Activated CD8-positive, alpha-beta T cell treated with anti-CD3 and anti-CD28 coated beads, Interleukin-2, amount 10 ng/mL, durations not matched to agents 7 days and 5 days (primary cell): ENCODE measurements around the gene MYH7B. TPM values are rescaled to one million over a fixed set of nuclear protein-coding genes. Genes with fewer than 3 reads are reported as not detected.

Source experiments
- ATAC-seq: fragments of 150-1000 bp; cut with Tn5 transposase; one replicate; pipeline ENCODE4 v1.10.0; 2021; ENCODE audit warnings: moderate library complexity
- CTCF ChIA-PET: fragments of 350-600 bp; sonication (Branson Sonifier 250); formaldehyde crosslinking; loops from one replicate; lab custom pipeline; 2021; ENCODE audit warnings: antibody characterized with exemption; lab: Charles Lee
- POLR2A ChIA-PET: fragments of 350-600 bp; sonication (Branson Sonifier 250); formaldehyde crosslinking; loops from one replicate; lab custom pipeline; 2021; ENCODE audit warnings: antibody characterized with exemption; lab: Charles Lee
- DNase-seq: peaks from one replicate; pipeline ENCODE4 v3.0.0-alpha.2; 2020
- H3K27ac Mint-ChIP-seq: one replicate; pipeline ENCODE4 v1.8.0; 2021; ENCODE audit warnings: mild to moderate bottlenecking, mixed read lengths
- H3K27me3 Mint-ChIP-seq: one replicate; pipeline ENCODE4 v1.8.0; 2021; ENCODE audit warnings: low read depth, mixed read lengths
- H3K36me3 Mint-ChIP-seq: one replicate; pipeline ENCODE4 v1.8.0; 2021; ENCODE audit warnings: low read depth, mixed read lengths
- H3K4me1 Mint-ChIP-seq: one replicate; pipeline ENCODE4 v1.8.0; 2021; ENCODE audit warnings: low read depth, mixed read lengths
- H3K4me3 Mint-ChIP-seq: one replicate; pipeline ENCODE4 v1.8.0; 2021; ENCODE audit warnings: mild to moderate bottlenecking, mixed read lengths
- H3K9me3 Mint-ChIP-seq: one replicate; pipeline ENCODE4 v1.8.0; 2022; ENCODE audit warnings: mixed read lengths; ENCODE audit not compliant: insufficient read depth
- total RNA-seq, 2 experiments: library from RNA; stranded (reverse); gene quantifications; one replicate each; pipeline ENCODE4 v1.2.3, GENCODE V29; 2021

Gene MYH7B
- total RNA-seq, 2 experiments from 2014 or later = 0.13 to 0.26 TPM

DNA sequence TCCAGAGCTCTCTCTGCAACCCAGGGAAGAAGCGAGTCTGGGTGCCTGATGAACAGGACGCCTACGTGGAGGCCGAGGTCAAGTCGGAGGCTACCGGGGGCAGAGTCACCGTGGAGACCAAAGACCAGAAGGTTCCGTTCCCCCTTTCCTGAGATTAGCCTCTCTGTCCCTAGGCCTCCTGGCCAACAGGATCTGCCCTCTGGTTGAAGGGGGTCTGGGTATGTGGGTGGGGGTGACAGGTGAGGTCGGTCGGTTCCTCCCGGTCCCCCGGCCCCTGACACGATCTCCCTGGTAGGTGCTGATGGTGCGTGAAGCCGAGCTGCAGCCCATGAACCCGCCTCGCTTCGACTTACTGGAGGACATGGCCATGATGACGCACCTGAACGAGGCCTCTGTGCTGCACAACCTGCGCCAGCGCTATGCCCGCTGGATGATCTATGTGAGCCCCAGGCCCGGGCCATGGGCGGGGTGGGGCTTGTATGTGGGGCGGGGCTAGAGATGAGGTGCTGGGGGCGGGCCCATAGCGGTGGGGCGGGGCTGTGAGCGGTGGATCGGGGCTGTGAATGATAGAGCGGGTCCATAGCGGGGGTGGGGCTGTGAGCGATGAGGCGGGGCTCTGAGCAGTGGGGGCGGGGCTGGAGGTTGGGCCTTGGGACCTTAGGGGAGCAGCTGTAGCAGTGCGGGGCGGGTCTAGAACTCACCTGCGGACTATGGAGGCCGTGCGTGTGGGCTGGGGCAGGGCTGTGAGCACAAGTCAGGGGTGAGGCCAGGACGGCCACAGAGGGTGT, 23.9 kb downstream of the MYH7B start:
- Mint-ChIP-seq H3K4me3 (no peak overlapping the region), H3K27ac (no peak overlapping the region), H3K4me1 (no peaks in the 10 kb centered on the region), H3K36me3 (no peaks in the 10 kb centered on the region), H3K9me3 (no peaks in the 10 kb centered on the region), H3K27me3 (peaks cover 11% of the 10 kb centered on the region)
- ATAC-seq (peak; percentile 65), DNase-seq (peak; percentile 26)
- POLR2A ChIA-PET = no interaction called here
- CTCF ChIA-PET = no interaction called here

DNA sequence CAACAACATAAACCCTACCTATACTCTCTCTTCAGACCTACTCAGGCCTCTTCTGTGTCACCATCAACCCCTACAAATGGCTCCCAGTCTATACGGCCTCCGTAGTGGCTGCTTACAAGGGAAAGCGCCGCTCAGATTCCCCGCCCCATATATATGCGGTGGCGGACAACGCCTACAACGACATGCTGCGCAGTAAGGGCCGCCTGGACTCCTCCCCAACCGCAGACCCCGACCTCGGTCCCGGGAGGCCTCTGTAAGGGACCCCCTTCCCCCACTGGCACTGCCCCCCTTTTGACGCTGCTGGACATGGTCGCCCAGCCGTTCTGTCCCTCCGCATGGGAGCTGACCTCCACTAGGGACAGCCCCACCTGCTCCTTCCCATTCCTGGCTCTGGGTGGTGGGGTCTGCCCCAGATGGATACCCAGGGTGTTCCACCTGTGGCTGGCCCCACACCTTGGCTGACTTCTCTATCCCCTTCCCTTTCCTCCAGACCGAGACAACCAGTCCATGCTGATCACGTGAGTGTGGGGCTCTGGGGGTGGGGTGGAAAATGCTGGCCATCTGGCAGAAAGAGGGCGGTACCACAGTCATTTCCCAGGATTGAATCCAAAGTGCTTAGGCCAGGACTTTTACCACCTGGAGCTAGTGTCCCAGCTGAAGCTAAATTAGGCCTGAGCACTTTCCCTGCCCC, 25.0 kb downstream of the MYH7B start:
- no peaks in the 10 kb centered on the region for H3K9me3 Mint-ChIP-seq
- no peak for ATAC-seq
- peaks cover 11% of the 10 kb centered on the region for H3K27me3 Mint-ChIP-seq
- no peaks in the 10 kb centered on the region for H3K36me3 Mint-ChIP-seq
- H3K4me1 Mint-ChIP-seq = peaks cover 1% of the 10 kb centered on the region
- CTCF ChIA-PET = no interaction called here
- no peak for DNase-seq
- POLR2A ChIA-PET = no interaction called here
- H3K4me3 Mint-ChIP-seq = no peak overlapping the region
- H3K27ac Mint-ChIP-seq = no peak overlapping the region

DNA sequence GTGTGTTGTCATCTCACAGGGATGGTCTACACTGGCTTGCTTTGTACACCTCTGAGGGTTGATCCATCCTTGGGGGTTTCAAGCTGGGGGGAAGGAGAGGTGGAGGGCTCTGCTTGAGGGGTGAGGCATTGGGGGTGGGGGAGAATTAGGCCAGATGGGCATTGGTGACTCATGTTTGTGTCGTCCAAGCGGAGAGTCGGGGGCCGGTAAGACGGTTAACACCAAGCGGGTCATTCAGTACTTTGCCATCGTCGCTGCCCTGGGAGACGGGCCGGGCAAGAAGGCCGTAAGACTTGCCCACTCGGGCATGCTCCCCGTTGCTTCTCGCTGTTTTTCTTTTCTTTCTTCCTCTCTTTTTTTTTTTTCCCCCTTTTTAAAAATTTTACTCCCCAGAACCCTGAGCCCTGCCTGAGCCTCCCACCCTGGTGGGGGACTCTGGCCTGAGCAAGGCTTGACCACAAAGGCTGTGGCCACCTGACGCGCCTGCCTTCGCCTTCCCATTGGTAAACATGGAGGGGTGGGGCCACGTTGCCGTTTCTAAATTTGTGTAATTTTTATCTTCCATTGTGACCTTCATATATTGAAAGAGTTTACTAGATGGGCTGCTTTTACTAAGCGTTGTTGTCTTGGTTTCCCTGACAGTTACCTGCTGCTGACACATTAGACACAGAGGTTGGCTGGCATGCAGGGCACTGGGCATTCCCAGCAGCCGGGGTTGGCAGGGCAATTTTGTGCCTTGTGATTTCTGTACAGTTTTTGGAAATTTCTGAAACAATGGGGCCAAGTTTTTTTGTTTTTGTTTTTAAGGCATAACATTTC, 26.8 kb downstream of the MYH7B start:
- no peaks in the 10 kb centered on the region for H3K9me3 Mint-ChIP-seq
- no peak overlapping the region for H3K4me3 Mint-ChIP-seq
- H3K36me3 Mint-ChIP-seq = no peaks in the 10 kb centered on the region
- H3K4me1 Mint-ChIP-seq = peaks cover 1% of the 10 kb centered on the region
- no peak overlapping the region for H3K27ac Mint-ChIP-seq
- H3K27me3 Mint-ChIP-seq = peaks cover 7% of the 10 kb centered on the region
- ChIA-PET POLR2A (no interaction called here), CTCF (no interaction called here)
- ATAC-seq (no peak), DNase-seq (no peak)

DNA sequence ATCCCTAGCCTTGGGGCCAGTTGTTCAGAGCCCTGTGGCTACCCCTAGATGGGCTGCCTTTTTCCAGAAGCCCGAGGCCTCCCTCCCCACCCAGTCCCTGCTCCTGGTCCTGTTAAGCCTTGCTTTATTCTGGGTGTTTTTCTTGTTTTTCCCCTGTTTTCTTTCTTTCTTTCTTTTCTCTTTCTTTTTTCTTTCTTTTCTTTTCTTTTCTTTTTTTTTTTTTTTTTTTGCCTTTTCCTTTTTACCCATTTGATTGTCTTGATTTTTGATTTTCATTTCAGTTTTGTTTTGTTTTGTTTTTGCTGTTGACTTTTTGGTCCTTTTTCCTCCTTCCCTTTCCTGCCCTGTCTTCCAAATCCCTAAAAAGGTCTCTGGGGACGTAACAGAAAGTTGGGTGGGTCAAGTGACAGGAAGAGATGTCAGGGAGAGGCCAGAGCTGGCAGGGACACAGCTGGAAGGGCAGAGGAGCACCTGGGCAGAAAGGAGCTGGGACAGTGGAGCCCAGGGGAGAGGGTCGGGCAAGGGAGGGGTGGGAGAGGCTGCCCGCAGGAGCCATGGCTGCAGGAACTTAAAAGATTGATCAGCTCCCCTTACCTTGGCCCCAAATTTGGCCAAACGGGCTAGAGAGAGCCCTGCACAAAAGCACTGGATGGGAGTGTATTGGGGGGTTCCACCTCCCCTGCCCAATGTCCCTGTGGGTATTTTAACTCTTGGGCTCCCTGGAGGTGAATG, 27.6 kb downstream of the MYH7B start:
- no peaks in the 10 kb centered on the region for H3K9me3 Mint-ChIP-seq
- CTCF ChIA-PET = no interaction called here
- ATAC-seq (no peak), DNase-seq (no peak)
- peaks cover 1% of the 10 kb centered on the region for H3K4me1 Mint-ChIP-seq
- POLR2A ChIA-PET = no interaction called here
- H3K27me3 Mint-ChIP-seq = peaks cover 7% of the 10 kb centered on the region
- H3K27ac Mint-ChIP-seq = no peak overlapping the region
- H3K4me3 Mint-ChIP-seq = no peak overlapping the region
- no peaks in the 10 kb centered on the region for H3K36me3 Mint-ChIP-seq

DNA sequence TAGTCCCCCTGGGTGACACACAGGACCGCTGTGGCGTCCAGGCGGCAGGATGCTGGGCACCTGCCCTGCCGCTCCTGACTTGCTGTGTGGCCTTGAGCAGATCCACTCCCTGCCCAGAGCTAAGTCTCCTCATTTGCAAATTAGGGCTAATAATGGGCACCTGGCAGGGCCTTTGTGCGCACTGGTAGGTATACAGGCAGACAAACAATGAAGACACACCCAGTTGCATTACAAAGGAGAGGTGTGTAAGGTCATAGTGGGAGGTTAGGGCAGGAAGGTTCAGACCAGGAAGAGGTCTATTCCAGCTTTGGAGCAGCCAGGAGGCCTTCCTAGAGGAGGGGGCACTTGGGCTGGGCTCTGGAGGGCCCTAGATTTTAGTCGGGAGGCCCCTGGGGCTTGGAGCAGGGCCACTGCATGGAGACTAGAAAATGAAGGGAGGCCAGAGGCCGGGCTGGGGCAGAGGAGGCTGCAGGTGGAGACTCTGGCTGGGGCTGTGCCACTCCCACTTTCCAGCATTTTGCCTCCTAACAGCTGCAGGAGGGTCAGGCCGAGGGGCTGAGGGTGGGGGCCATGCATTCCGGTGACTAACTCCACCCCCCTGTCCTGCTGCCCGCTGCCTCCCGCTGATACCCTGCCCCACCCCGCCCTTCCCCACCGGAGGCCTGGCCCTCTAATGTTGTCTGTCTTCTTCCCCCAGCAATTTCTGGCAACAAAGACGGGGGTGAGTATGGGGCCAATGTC, 28.5 kb downstream of the MYH7B start:
- Mint-ChIP-seq H3K27me3 (peaks cover 7% of the 10 kb centered on the region), H3K4me1 (peaks cover 1% of the 10 kb centered on the region), H3K27ac (no peak overlapping the region), H3K9me3 (no peaks in the 10 kb centered on the region), H3K4me3 (no peak overlapping the region), H3K36me3 (no peaks in the 10 kb centered on the region)
- ATAC-seq = no peak
- no peak for DNase-seq
- POLR2A ChIA-PET = no interaction called here
- CTCF ChIA-PET = no interaction called here

DNA sequence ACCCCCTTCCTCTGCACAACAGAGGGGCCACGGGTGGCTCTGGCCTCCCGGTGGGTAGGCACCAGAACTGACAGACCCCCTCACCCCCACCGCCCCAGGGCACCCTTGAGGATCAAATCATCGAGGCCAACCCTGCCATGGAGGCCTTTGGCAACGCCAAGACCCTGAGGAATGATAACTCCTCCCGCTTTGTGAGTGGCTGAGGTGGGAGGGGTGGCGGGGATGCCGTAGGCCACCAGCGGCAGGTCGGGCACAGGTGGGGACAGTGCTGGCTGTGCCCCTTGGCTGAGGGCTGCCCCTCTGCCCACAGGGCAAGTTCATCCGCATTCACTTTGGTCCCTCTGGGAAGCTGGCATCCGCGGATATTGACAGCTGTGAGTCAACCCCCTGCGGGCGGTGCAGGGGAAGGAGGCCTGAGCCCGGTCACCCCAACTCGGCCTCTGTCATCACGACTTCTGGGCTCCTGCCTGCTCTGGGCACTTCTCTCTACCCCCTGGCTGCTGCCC, 29.1 kb downstream of the MYH7B start:
- Mint-ChIP-seq H3K9me3 (no peaks in the 10 kb centered on the region), H3K4me3 (no peak overlapping the region)
- POLR2A ChIA-PET = no interaction called here

DNA sequence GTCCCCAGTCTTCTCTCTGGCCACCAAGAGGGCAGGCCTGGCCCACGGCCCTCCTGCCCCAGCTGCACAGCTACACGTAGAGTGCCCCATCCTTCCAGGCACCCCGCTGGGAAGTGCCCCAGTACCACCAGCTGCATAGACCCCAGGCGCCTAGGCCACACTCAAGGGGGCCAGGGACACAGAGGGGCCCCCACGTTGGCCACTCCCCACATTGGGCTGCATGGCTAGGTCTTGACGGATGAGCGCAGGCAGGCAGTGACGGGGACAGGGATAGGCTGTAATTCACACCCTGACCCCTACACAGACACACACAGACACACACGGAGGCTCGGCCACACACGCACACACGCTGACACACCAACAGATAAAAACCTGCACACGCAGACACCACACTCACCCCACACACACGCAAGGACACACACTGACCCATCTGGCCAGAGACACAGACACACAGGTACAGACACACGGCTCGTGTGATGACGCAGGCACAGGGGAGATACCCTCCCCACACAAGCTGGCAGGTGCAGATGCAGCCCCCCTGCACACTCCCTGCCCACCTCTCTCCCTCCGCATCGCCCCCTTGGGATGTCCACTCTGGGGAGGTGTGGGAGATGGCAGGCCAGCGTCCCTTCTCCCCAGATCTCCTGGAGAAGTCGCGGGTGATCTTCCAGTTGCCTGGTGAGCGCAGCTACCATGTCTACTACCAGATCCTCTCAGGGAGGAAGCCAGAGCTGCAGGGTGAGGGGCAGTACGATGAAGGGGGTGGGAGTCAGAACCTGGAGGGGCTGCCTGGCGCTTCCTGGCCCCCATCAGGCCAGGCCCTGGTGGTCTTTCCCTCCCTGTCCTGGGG, 30.0 kb downstream of the MYH7B start:
- ATAC-seq (no peak), DNase-seq (no peak)
- Mint-ChIP-seq H3K4me1 (peaks cover 1% of the 10 kb centered on the region), H3K4me3 (no peak overlapping the region), H3K9me3 (no peaks in the 10 kb centered on the region), H3K27me3 (peaks cover 7% of the 10 kb centered on the region), H3K36me3 (no peaks in the 10 kb centered on the region), H3K27ac (no peak overlapping the region)
- CTCF ChIA-PET = no interaction called here
- POLR2A ChIA-PET = no interaction called here

More for the DNA sequence above, 29.1 kb downstream of the MYH7B start:
- CTCF ChIA-PET = no interaction called here
- ATAC-seq = no peak
- no peak for DNase-seq
- Mint-ChIP-seq H3K27ac (peak overlapping the region; percentile 21), H3K36me3 (no peaks in the 10 kb centered on the region), H3K4me1 (peaks cover 1% of the 10 kb centered on the region), H3K27me3 (peaks cover 7% of the 10 kb centered on the region)

DNA sequence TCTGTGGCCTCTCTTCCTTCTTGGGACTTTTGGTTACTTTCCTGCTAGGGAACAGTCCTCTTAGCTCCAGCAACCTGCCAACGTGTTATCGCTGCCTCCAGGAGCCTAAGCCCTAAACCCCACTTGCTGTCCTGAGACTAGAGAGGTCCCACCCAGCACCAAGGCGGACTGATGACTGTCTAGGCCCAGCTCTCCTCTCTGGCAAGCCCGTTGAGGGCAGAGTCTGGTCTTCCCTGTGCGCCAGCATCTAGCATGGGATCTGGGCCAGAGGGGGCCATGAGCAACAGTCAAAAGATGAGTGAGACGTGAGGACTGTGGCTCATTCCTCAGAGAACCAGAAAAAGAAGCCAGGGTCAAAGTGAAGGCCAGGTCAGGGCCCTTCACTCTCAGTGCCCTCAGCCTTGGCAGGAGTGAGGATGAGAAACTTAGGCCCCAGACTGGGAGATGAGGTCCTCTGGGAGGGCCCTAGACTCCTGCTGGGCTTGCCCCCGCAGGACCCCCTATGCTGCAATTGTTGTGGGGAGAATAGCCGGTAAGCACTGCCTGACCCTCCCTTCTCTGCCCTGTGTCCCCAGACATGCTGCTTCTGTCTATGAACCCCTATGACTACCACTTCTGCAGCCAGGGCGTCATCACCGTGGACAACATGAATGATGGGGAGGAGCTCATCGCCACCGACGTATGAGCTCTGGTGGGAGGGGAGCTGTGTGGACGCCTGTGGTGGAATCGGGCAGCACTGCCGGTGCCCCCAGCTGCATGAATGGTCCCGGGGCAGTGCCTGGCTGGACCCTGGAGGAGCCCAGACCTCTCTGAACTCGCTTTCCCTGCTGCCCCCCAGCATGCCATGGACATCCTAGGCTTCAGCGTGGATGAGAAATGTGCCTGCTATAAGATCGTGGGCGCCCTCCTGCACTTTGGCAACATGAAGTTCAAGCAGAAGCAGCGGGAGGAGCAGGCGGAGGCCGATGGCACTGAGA, 30.9 kb downstream of the MYH7B start:
- H3K27me3 Mint-ChIP-seq = peaks cover 7% of the 10 kb centered on the region
- POLR2A ChIA-PET = no interaction called here
- H3K36me3 Mint-ChIP-seq = no peaks in the 10 kb centered on the region
- no peak for ATAC-seq
- no peak overlapping the region for H3K27ac Mint-ChIP-seq
- H3K4me1 Mint-ChIP-seq = peaks cover 1% of the 10 kb centered on the region
- H3K4me3 Mint-ChIP-seq = no peak overlapping the region
- no peak for DNase-seq
- CTCF ChIA-PET = no interaction called here
- H3K9me3 Mint-ChIP-seq = no peaks in the 10 kb centered on the region

DNA sequence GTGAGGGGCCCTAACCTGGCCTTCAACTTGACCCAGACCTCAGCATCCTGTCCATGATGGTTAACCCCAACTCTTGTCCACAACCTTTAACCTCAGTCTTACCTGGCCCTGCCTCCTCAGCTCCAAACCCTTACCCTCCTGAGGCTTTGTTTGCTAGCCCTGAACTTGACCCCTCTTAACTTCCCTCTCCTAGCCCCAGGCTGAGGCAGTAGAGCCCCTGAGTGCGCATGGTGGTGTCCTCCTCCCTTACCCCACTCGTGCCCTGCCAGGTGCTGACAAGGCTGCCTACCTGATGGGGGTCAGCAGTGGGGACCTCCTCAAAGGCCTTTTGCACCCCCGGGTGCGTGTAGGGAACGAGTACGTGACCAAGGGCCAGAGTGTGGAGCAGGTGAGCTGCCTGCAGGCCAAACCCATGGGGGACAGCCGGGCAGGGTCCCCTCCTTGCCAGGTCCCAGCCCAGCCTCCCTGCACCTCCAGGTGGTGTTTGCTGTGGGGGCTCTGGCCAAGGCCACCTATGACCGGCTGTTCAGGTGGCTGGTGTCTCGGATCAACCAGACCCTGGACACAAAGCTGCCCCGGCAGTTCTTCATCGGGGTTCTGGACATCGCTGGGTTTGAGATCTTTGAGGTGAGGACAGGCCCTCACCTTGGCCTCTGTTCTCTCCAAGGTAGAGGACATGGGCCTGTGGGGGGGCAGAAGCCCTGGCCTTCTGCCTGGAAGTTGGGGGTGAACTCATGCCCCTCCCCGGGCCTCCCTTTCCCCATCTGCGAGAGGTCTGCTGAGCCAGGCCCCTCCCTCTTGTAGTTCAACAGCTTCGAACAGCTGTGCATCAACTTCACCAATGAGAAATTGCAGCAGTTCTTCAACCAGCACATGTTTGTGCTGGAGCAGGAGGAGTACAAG, 31.9 kb downstream of the MYH7B start:
- DNase-seq (no peak), ATAC-seq (no peak)
- CTCF ChIA-PET = no interaction called here
- Mint-ChIP-seq H3K4me1 (peaks cover 1% of the 10 kb centered on the region), H3K4me3 (no peak overlapping the region), H3K27ac (no peak overlapping the region), H3K27me3 (peaks cover 7% of the 10 kb centered on the region), H3K9me3 (no peaks in the 10 kb centered on the region), H3K36me3 (no peaks in the 10 kb centered on the region)
- POLR2A ChIA-PET = no interaction called here
